ENCODE results near the gene LAMC2. TPM values are rescaled to one million over a fixed set of nuclear protein-coding genes. Genes with fewer than 3 reads are reported as not detected.

The LAMC2 gene
- total and polyA plus RNA-seq, 10 of the 15 experiments (the other 5 are each of a cell fraction or from before 2014, with no cell fraction given), result 0.27 to 1.5 (median 0.92) TPM

- no peak for TF ChIP-seq POLR2AphosphoS2 (IDR thresholded peaks at IDR 0.05; ENCODE audit: low read depth, low read length)
Measured at GRCh38 chr1:183164963-183165362, 21.1 kb upstream of the LAMC2 start (continued).

- RAD21 ChIA-PET (ENCODE audit: unreplicated experiment), result no interaction called here
- BruUV-seq (replicated peaks), result no TSS peak
- no peaks in the 10 kb centered on the region for H3K9me3 ChIP-seq (replicated peaks; ENCODE audit: control insufficient read depth, insufficient read depth, low read length)
- no peaks in the 10 kb centered on the region for H3K4me1 ChIP-seq (ENCODE audit: control insufficient read depth, insufficient read depth, low read length)
- CTCF ChIA-PET, result no interaction called here
- H3K36me3 ChIP-seq (ENCODE audit: control insufficient read depth in 2 of 2, insufficient read depth in 2 of 2, low read length in 1 of 2), result no peaks in the 10 kb centered on the region
- FAIRE-seq, result no peak
- no peak for ATAC-seq
- no peak for DNase-seq (ENCODE audit: low read depth, low spot score)
- intact Hi-C loops (cut with micrococcal nuclease; ENCODE audit: unreplicated experiment), result no loop called here
- H3K9ac ChIP-seq (ENCODE audit: control insufficient read depth, insufficient read depth, low read length), result no peak overlapping the region
- no peak overlapping the region for H2AFZ ChIP-seq (ENCODE audit: control insufficient read depth, low read depth, low read length)
- no peaks in the 10 kb centered on the region for H3K27me3 ChIP-seq (replicated peaks in 1 of 2; ENCODE audit: control insufficient read depth in 2 of 2, insufficient read depth in 2 of 2, low read length in 1 of 2)
- TF ChIP-seq REST (IDR thresholded peaks at IDR 0.05; ENCODE audit: low read depth, low read length) (no peak), PAX8 (IDR thresholded peaks at IDR 0.05) (no peak), CBFB (IDR thresholded peaks at IDR 0.05; ENCODE audit: low read depth) (no peak), SP1 (IDR thresholded peaks at IDR 0.05; ENCODE audit: low read depth, low read length) (no peak), SKIL (IDR thresholded peaks at IDR 0.05; ENCODE audit: low read depth, poor library complexity, severe bottlenecking) (no peak), SREBF1 (IDR thresholded peaks at IDR 0.05; ENCODE audit: low read length) (no peak), YBX1 (IDR thresholded peaks at IDR 0.05) (no peak), SUPT20H (IDR thresholded peaks at IDR 0.05; ENCODE audit: borderline replicate concordance, control insufficient read depth, low read depth, low read length) (no peak), POLR2A (IDR thresholded peaks at IDR 0.05; ENCODE audit: low read depth, low read length) (no peak), RAD21 (IDR thresholded peaks at IDR 0.05; ENCODE audit: insufficient read depth, low read depth, low read length) (no peak)
- no peaks in the 10 kb centered on the region for H3K79me2 ChIP-seq (ENCODE audit: control insufficient read depth, insufficient read depth, low read length)
- H3K4me2 ChIP-seq (ENCODE audit: control insufficient read depth, insufficient read depth), result no peak overlapping the region
- WGBS (ENCODE audit: insufficient coverage, insufficient replicate concordance, low lambda C conversion rate, missing lambda C conversion rate), result 82% methylated on average over 2 of the region's 2 CpGs
- H3K4me3 ChIP-seq, result no peak overlapping the region
- no peaks in the 10 kb centered on the region for H4K20me1 ChIP-seq (ENCODE audit: control insufficient read depth, insufficient read depth)
- POLR2A ChIA-PET, result no interaction called here
- SMC1A ChIA-PET (ENCODE audit: uncharacterized antibody, unreplicated experiment), result no interaction called here
- H3K27ac ChIP-seq (ENCODE audit: control insufficient read depth, insufficient read depth), result no peak overlapping the region
- in situ Hi-C loops (cut with MboI), result no loop called here
Measured at GRCh38 chr1:183165456-183165855, 20.6 kb upstream of the LAMC2 start.
